Lower leg skin (tissue), 3 donors: ENCODE results near the gene BDKRB2.

Experiments used
- POLR2A ChIP-seq, 2 donors: fragments of 450-650 bp; IDR thresholded peaks; one replicate each; pipeline ENCODE4 v1.6.1; 2016 to 2017; ENCODE audit warnings: antibody characterized with exemption in 2 of 2, mild to moderate bottlenecking in 1 of 2, moderate library complexity in 1 of 2
- TF ChIP-seq, protein P1 (sequence below), 3 donors: fragments of 450-650 bp; IDR thresholded peaks; one replicate each; pipeline ENCODE4 v1.5.1; 2016; ENCODE audit warnings: antibody characterized with exemption in 3 of 3, mild to moderate bottlenecking in 3 of 3, moderate library complexity in 2 of 3

DNA sequence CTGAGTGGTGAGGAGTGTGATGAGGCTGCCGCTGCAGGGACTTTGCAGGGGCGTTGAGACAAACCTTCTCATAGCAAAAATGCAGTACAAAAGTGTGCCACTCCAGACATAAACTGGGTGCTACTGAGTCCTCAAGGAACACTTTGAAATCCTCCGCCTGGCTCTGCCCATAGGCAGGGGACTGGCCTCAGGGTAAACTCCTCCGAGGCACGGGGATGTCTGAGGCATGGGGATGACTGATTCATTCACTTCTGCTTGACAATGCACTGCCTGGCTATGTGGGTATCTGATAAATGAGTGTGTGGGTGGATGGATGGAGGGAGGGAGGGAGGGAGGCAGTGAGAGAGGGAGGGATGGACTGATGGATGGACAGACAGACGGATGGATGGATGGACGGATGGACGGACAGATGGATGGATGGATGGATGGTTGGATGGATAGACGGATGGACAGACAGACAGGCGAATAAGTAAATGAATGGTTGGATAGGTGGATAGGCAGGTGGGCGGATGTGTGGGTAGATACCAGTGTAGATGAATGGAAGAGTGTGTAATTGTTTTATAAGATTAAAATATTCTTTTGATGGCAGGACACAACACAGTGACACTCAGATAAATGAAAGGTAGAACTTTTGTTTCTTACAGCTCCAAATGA, 2.1 kb upstream of the BDKRB2 start:
- no peak for TF ChIP-seq POLR2A (IDR thresholded peaks at IDR 0.05)
- TF ChIP-seq, protein P1, sequence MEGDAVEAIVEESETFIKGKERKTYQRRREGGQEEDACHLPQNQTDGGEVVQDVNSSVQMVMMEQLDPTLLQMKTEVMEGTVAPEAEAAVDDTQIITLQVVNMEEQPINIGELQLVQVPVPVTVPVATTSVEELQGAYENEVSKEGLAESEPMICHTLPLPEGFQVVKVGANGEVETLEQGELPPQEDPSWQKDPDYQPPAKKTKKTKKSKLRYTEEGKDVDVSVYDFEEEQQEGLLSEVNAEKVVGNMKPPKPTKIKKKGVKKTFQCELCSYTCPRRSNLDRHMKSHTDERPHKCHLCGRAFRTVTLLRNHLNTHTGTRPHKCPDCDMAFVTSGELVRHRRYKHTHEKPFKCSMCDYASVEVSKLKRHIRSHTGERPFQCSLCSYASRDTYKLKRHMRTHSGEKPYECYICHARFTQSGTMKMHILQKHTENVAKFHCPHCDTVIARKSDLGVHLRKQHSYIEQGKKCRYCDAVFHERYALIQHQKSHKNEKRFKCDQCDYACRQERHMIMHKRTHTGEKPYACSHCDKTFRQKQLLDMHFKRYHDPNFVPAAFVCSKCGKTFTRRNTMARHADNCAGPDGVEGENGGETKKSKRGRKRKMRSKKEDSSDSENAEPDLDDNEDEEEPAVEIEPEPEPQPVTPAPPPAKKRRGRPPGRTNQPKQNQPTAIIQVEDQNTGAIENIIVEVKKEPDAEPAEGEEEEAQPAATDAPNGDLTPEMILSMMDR (IDR thresholded peaks at IDR 0.05): no peak
